HG02840 (cell line): Measurements from ENCODE around the gene SNAI1.
"Not testable (repeated sequence)": the region's sequence is repeated elsewhere in the genome, so short reads cannot be mapped to it uniquely, and the experiment has no call there.

Experiments used
- ATAC-seq: cut with Tn5 transposase; IDR thresholded peaks from one replicate; pipeline ENCODE4 v1.9.1; 2021; ENCODE audit warnings: mild to moderate bottlenecking, moderate library complexity, moderate number of reproducible peaks; ENCODE audit not compliant: unreplicated experiment, low FRiP score

Gene SNAI1

DNA sequence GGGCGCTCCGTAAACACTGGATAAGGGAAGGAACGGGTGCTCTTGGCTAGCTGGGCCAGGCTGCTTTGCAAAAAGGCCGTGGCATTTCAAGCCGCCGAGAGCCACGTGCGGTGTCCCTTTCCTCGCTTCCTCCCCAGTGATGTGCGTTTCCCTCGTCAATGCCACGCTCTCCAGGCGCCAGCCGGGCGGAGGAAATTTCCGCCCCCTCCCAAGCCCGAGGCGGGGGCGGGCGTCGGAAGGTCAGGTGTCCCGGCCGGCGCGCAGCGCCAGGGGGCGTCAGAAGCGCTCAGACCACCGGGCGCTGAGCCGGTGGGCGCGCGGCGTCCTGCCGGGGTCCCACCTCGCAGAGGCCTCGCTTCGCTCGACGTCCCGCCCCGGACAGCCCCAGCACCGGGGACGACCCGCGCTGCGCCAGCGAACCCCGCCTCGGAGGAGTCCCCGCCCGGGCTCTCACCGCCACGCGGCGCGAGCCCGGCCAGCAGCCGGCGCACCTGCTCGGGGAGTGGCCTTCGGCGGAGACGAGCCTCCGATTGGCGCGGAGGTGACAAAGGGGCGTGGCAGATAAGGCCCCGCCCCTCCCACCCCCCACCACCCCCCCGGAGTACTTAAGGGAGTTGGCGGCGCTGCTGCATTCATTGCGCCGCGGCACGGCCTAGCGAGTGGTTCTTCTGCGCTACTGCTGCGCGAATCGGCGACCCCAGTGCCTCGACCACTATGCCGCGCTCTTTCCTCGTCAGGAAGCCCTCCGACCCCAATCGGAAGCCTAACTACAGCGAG, at the start of gene SNAI1:
Gene SNAI1, plus strand, starts transcription at position 635 of the 777 bp plus-strand sequence. Its CDS starts 80 bp downstream, at position 715.
- ATAC-seq = peak; percentile 82

DNA sequence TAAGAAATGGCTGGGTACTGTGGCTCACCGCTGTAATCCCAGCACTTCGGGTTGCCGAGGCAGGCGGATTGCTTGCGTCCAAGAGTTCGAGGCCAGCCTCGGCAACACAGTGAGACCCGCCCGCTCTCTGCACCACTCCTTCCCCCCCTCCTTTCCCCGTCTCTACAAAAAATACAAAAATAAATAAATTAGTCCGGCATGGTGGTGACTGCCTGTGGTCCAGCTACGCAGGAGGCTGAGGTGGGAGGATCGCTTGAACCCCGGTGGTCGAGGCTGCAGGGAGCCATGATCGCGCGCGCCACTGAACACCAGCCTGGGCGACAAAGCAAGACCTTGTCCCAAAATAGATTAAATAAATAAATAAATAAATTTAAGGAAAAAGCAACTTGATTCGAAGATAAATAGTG, 47.0 kb upstream of the SNAI1 start:
- ATAC-seq = peak; percentile 16

DNA sequence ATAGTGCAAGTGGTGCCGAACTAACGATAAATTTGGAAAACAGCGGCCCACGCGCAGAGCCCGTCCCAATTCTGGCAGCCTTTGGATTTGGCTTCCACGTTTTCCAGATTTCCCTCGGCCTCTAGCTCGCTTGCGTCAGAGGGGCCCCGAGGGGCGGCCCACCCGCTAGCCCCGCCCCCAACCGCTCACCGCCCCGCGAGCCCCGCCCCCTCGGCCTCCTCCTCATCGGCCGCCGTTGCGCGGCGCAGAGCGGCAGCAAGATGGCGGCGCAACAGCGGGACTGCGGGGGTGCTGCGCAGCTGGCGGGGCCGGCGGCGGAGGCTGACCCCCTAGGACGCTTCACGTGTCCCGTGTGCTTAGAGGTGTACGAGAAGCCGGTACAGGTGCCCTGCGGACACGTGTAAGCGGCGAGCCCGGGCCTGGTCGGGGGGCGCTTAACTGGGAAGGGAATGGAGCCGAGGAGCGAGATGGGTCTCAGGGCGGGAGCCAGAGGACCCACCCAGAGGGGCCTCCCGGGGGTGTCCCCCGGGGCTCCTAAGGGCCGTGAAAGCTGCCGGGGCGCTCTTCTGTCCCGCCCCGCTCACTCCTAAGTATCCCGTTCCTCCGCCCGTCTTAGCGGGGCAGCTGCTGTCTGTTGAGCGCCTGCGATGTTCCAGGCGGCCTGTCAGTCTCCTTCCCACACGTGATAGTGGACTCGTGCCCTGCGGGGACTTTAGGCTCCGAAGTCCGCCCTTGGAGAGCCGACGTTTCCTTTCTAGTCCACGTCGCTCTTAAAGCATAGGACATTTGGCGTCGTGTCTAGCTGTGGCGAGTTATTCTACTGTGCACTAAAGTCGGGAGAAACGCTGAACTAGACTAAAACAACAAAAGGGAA, 46.4 kb upstream of the SNAI1 start, which contains the start of gene RNF114:
Gene RNF114, plus strand, starts transcription at position 245 of the 874 bp plus-strand sequence. Its CDS starts 16 bp downstream, at position 261.
- peak; percentile 60 for ATAC-seq

DNA sequence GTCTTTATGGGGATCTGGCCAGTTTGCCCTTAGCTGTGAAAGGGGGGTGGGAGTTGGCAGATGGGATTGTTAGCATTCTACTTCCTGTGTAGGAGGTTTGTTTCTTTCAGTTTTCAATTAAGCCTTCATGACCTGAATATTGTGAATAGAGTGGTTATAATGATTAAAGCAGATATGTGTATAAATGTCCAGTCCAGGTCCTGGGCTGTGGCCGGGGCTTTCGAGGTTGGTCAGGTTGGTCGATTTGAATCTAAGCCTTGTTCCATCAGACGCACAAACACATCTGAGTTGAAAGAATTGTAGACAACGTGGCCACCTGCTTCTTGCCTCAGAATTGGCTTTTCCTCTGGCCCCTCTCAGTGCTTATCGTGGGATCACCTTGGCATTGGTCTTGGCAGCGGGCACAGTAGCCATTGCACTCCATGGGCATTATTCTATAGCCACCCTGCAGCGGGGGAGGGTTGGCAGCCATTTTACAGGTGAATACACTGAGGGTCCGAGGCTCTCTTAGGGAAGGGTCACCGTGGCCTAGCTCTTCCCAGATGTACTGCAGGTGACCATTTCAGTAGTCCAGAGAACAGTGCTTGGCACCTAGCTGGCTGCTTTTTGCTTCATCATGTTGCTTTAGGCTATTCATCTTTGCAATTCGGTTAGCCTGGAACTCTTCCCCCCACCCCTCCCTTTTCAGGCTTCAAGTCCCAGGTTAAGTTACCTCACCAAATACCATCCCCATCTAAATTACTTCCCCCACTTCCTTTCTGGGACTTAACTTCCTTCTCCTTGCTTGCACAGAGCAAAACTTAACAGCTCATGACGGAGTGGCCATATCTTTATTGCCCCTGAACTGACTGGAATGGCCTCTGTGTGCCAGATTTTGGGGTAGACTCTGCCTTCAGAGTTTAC, 45.5 kb upstream of the SNAI1 start:
- ATAC-seq = no peak

DNA sequence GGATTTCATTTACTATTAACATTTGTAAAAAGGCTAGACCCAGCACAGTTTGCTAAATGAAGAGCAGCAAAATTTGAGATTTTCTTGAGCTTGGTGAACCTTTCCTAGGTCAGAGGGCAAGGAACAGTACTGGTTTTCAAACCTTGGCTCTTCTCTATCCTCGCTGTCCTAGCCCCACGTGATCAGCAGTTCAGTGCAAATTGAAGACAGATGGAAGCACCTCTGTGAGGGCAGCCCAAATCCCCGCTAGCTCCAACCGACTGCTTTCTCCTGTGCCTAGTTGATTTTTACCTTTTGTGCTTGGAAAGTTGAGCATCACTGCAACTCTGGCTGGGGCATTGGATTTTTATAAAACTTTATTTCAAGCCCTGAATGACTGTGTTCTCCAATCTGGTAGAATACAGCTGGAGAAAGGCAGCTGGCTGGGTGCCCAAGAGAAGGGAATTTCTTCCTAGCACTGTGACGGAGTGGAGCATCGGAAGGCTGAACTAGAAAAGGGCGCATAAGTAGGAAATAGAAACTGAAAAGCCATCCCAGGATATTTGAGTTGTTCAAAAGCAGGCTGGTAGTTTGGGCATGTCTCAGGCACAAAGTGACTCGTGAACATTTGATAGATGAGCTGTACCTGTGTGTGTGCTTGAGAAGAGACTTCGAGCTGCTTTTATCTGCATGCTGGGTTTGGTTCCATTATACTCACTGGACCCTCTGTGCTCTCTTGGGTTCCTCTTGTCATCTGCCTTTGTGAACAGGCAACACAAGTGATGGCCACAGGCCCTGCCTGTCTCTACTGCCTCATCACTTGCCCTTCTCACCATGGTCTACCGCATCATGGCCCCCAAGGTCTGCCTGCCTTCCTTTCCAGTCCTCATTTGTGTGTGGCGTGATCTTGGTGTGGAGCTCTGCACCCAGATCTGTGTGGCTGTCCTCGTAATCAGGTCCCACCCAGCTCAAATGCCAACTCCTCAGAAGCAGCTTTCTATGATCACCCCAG, 44.3 kb upstream of the SNAI1 start:
- no peak for ATAC-seq

DNA sequence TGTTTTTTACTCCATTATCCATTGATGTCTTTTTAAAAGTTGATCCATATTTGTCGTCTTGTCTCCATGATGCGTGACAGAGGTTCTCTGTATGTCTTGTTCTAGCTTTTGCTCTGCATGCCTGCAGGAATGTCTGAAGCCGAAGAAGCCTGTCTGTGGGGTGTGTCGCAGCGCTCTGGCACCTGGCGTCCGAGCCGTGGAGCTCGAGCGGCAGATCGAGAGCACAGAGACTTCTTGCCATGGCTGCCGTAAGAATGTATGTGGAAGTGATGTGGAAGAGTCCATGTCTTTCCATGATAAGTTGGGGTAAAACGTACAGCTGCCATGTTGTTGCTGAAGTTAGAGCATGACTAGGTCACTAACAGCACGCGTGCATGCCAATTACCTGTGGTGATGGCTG, 41.3 kb upstream of the SNAI1 start:
- no peak for ATAC-seq

DNA sequence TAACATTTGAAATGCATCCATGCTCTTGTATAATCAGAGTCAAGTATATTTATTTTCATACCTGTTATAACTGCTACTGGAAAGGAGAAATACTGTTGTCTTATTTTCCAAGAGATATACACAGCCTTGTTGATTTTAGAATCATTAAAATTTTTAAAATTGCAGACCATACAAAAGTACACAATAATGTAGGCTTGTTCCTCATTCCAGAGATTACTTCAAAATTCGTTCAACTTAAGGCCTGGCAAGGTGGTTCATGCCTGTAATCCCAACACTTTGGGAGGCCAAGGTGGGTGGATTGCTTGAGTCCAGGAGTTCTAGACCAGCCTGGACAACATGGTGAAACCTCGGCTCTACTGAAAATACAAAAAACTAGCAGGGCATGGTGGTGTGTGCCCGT, 40.5 kb upstream of the SNAI1 start:
- no peak for ATAC-seq

DNA sequence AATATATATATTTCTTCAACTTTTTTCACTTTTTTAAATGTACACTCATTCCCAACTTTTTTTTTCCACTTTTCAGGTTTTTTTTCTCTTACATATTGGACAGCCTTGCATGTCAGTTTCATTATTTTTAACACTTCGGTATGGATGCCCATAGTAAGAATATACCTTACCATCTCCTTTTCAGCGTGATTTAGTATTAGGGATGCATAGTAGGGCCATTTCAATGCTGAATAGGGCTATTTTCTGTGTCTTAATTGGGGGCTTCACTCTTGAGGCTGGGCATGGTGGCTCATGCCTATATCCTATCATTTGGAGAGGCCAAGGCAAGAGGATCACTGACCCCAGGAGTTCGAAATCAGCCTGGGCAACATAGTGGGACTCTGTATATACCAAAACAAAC, 39.8 kb upstream of the SNAI1 start:
- ATAC-seq = no peak

DNA sequence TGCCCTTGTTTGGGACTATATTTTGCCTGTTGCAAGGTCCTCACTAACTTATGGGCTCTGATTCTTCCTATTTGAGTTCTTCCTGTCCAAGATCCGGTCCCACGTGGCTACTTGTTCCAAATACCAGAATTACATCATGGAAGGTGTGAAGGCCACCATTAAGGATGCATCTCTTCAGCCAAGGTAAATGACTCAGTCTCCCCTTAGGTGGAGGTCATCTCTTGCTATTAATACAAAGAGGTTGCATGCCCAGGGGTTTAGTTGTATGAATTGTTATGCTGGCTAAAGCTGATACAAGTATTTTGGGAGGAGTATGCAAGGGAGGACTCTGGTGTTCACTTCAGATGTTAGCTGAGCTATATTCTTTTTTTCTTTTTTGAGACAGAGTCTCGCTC, 37.5 kb upstream of the SNAI1 start:
- no peak for ATAC-seq

DNA sequence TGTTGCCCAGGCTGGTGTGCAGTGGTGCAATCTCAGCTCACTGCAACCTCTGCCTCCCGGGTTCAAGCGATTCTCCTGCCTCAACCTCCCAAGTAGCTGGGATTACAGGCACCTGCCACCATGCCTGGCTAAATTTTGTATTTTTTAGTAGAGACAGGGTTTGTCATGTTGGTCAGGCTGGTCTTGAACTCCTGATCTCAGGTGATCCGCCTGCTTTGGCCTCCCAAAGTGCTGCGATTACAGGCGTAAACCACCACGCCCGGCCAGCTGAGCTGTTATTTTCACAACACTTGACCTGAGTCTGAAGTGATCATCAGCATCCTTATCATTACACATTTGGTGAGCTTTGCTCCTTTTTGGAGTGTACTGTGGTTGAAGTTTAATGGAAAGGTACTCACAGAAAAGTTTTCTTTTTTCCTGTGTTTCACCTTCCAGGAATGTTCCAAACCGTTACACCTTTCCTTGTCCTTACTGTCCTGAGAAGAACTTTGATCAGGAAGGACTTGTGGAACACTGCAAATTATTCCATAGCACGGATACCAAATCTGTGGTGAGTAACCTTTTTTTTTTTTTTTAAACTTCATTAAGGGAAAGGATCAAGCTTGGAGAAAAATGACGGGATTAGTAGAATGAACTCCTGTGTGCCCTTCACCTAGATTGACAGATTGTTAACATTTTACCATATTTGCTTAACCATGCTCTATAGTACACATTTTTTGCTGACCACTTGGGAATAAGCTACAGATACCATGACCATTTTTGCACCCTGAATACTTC, 36.9 kb upstream of the SNAI1 start:
- no peak for ATAC-seq

DNA sequence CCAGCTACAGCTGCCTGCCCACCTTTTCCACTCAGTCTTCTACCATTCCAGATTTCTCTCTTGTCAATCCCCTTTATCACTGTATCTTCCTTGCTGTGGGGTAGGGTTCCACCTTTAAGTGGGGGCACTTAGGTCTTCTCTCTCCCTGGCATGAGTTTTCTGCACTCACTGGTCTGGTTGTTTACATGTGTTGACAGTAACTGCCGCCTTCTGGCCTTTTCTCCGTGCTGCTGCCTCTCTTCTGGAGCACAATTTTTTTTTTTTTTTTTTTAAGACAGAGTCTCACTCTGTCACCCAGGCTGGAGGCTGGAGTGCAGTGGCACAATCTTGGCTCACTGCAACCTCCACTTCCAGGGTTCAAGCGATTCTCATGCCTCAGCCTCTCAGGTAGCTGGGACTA, 34.6 kb upstream of the SNAI1 start:
- ATAC-seq = no peak

DNA sequence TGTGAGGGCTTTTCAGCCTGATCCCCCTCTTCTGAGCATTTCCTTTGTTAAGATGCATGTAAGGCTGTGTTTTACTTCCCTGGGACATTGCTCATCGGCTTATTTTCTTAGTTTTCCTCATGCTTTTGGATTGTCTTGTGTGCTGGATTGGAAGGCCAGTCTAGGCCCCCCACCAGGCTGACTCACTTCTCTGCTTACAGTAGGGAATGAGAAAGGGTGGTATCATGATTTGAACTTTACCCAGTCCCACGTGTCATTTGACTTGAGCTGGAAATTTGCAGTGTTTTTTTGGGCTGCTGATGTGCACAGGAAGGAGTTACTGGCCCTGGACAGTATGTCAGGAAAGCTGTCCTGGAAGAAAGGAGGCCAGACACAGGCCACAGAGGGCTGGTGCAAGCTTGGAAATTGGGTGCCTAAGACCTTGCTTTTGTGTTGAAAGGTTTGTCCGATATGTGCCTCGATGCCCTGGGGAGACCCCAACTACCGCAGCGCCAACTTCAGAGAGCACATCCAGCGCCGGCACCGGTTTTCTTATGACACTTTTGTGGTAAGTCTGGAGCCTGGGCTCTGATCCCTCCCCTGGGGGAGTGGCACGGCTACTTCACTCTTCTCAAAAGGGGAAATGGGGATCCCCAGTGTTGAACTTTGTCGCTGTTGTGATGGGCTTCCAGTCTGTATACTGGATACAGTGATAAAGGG, 33.8 kb upstream of the SNAI1 start:
- ATAC-seq = no peak

DNA sequence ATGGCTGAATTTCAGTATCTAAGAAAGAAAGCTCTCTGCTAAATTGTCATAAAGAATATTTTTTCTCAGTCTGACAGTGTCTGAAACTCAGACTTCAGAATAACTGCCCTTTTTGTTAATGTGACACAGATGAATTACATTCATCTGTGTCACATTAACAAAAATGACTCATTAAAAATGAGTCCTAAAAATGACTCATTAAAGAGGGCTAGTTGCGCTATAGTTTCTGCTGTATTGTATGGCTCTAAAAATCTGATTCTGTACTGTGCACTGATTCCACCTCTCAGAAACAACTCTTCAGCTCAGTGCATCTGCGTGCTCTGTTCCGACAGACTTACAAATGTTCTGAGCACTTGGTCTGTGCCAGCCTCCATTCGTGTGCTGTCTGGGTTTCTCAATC, 31.6 kb upstream of the SNAI1 start:
- no peak for ATAC-seq

DNA sequence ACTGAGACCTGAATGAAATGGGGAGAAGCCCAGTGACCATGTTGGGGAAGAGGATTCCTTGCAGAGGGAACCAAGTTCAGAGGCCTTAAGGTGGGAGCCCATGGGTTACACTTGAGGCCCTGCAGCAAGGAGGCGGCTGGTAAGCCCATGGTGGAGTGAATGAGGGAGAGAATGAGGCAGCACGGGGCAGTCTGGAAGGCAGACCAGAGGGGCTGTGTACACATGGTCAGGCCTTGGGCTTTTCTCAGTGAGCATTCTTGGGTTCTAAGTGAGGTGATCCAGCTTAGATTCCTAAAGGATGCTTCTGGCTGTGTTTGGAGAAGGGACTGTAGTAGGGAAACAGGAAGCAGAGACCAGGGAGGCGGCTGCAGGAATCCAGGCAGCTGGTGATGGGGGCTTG, 27.6 kb upstream of the SNAI1 start:
- no peak for ATAC-seq

DNA sequence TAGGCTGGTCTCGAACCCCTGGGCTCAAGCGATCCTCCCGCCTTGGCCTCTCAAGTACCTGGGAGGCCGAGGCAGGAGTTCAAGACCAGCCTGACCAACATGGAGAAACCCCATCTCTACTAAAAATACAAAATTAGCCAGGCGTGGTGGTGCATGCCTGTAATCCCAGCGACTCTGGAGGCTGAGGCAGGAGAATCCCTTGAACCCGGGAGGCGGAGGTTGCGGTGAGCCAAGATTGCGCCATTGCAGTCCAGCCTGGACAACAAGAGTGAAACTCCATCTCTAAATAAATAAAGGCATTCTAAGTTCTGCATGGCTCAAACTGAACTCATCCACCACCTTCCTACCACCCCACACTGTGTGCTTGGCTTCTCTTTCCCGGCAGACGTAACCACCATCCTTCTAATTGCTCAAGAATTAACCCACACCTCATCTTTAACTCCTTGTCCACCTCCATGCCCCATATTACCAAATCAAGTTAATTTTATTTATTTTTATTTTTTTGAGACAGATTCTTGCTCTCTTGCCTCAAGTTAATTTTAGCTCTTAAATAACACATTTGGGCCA, 26.9 kb upstream of the SNAI1 start:
- ATAC-seq = not testable (repeated sequence)

DNA sequence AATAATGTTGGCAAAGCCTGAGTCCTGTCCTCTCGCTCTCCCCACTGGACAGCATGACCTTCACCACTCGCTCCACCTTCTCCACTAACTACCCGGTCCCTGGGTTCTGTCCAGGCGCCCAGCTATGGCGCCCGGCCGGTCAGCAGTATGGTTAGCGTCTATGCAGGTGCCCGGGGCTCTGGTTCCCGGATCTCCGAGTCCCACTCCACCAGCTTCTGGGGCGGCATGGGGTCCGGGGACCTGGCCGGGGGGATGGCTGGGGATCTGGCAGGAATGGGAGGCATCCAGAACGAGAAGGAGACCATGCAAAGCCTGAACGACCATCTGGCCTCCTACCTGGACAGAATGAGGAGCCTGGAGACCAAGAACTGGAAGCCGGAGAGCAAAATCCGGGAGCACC, 26.1 kb upstream of the SNAI1 start:
- no peak for ATAC-seq

DNA sequence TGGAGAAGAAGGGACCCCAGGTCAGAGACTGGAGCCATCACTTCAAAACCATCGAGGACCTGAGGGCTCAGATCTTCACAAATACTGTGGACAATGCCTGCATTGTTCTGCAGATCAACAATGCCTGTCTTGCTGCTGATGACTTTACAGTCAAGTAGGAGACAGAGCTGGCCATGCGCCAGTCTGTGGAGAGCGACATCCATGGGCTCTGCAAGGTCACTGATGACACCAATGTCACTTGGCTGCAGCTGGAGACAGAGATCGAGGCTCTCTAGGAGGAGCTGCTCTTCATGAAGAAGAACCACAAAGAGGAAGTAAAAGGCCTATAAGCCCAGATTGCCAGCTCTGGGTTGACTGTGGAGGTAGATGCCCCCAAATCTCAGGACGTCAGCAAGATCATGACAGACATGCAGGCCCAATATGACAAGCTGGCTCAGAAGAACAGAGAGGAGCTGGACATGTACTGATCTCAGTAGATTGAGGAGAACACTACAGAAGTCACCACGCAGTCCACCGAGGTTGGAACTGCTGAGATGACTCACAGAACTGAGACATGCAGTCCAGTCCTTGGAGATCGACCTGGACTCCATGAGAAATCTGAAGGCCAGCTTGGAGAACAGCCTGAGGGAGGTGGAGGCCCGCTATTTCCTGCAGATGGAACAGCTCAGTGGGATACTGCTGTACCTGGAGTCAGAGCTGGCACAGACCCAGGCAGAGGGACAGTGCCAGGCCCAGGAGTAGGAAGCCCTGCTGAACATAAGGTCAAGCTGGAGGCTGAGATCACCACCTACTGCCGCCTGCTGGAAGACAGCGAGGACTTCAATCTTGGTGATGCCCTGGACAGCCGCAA, 25.5 kb upstream of the SNAI1 start:
- not testable (repeated sequence) for ATAC-seq
